HG03060 (cell line): ENCODE data around the gene NPC2.

Source experiments
- ATAC-seq: cut with Tn5 transposase; IDR thresholded peaks from one replicate; pipeline ENCODE4 v1.9.1; 2021; ENCODE audit warnings: low read depth, moderate number of reproducible peaks; ENCODE audit not compliant: unreplicated experiment

The NPC2 gene

GRCh38 chr14:74519316-74520074, 26.4 kb upstream of the NPC2 start:
- no peak for ATAC-seq

GRCh38 chr14:74518221-74518620, 25.1 kb upstream of the NPC2 start:
- no peak for ATAC-seq

GRCh38 chr14:74517731-74518130, 24.6 kb upstream of the NPC2 start:
- no peak for ATAC-seq

- ATAC-seq, result no peak
Measured at GRCh38 chr14:74516451-74517160, 23.5 kb upstream of the NPC2 start.

DNA sequence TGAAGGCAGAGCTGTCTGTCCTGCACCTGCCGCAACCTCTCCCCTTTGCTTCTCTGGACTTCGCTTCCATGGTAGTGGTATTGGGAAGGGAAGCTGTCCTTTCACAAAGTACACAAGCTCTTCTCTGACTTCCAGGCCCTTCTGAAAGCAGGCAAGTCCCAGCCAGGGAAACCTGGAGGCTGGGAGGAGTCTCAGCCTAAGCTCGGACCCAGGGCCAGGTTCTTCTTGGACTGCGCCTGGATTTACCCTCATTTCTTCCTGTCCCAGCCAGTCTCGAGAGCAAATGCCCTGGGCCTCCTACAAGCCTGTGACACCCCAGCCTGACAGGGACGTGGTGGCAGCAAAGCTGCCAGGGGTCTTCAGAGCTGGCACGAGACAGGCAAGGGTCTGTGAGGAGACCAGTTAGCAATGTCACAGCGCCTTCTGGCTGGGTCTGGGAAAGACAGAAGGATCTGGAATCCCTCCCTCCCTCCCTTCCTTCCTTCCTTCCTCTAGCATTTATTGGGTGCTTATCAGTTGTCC, 22.8 kb upstream of the NPC2 start:
- no peak for ATAC-seq

DNA sequence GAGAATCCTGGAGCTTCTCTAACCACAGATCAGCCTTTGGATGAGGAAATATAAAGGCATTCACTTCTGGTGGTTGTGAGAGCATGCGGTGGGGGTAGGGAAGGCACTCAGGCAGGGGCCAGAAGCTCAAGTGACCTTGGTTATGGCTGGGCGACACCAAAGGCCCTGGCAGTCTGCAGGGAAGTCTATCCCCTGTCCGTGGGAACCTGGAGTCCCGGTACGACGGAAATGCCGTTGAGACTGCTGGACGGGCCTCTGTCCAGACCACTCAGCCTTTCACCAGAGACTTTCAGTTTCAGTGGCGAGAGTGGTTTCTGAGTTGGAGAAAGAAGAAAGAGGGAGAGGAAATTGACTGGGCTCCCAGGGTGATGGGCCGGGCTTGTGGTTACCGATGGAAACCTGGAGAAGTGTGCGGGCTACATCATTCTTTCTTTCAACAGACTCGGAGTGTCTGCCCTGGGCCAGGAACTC, 21.4 kb upstream of the NPC2 start:
- ATAC-seq, result no peak

- no peak for ATAC-seq
Measured at GRCh38 chr14:74511966-74512830, 19.1 kb upstream of the NPC2 start.

DNA sequence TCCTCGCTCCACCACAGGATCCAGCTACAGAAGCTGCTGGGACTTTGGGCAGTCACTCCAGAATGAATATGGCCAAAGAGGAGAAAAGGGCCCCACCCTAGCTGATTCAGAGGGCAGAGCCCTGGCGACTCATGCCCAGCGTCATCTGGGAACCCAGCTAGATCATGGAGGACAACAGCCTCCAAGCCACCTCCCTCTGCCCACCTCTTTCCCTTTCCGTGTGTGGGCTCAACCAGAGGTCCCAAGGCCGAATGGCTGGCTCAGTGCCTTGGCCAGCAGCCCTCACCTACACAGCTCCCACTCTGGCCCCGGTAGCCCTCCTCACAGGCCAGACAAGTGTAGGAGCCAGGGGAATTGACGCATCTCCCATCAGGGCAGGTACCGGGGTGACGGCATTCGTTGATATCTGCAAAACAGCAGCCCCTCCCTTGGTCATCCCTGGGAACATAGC, 17.9 kb upstream of the NPC2 start:
- no peak for ATAC-seq

- no peak for ATAC-seq
Measured at GRCh38 chr14:74510223-74510931, 17.3 kb upstream of the NPC2 start.

DNA sequence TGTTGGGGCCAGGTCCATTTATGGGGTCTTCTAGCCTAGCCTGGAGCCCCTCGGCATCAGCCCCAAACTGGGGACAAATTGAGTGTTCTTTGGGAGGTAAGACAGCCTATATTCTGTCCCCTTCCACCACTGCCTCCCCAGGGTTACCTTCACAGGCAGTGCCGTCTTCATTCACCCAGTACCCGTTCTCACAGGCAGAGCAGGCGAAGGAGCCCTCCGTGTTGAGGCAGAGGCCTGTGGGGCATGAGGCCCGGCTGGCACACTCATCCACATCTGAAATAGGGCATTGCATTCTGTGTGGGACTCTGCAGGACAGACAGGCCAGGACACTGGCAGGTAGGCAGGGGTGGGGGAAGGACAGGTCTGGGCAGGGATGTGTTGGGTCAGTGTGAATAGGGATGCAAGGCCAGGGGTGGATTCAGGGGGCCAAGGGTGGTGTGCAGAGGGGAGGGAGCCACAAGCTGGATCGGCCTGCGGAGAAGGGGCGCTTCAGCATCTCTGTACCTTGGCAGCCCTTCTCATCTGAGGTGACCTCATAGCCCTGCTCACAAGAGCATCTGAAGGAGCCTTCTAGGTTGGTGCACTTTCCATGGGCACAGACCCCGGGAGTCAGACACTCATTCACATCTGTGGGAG, 16.6 kb upstream of the NPC2 start:
- no peak for ATAC-seq

DNA sequence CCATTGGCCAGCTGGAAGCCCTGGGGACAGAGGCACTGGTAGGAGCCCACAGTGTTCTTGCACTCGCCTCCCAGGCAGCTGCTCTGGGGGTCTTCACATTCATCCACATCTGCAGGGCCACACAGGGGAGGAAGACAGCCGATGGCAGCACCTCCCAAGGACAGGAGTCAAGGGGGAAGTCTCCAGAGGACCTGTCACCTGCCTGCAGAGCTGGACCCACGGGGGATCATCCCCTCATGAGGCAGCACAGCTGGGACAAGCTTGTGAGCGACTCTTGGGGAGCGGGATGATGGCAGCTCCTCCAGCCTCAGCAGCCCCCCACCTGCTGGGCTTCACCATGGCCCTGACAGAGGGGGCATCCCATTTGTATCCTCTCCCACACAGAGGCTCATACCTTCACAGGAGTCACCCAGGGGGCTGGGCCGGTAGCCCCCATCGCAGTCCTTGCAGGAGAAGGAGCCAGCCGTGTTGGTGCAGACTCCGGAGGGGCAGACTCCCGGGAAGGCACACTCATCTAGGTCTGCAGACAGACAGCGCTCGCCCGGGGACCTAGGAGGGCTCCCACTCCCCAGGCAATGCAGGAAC, 15.8 kb upstream of the NPC2 start:
- no peak for ATAC-seq

DNA sequence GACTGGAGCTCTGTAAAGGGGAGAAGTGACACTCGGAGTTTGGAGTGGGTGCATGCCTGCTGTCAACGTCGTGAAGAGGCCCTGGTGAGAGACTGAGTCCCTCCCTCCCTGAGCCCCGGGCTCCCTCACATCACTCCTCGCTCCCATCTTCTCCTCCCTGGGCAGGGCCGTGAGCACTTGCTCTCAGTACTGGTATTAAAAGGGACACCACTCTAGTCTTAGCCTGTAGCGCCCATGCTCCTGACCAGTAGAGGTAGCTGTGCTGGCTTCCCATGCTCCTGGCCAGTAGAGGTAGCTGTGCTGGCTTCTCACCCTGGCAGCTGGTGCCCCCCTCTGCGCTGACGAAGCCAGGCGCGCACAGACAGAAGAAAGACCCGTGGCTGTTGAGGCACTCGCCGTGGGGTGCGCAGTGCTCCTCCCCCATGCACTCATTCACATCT, 15.2 kb upstream of the NPC2 start:
- ATAC-seq, result no peak

- no peak for ATAC-seq
Measured at GRCh38 chr14:74507840-74508239, 14.7 kb upstream of the NPC2 start.

- no peak for ATAC-seq
Measured at GRCh38 chr14:74507085-74507484, 14.0 kb upstream of the NPC2 start.

- ATAC-seq, result no peak
Measured at GRCh38 chr14:74506411-74506851, 13.3 kb upstream of the NPC2 start.

- no peak for ATAC-seq
Measured at GRCh38 chr14:74505831-74506230, 12.7 kb upstream of the NPC2 start.

DNA sequence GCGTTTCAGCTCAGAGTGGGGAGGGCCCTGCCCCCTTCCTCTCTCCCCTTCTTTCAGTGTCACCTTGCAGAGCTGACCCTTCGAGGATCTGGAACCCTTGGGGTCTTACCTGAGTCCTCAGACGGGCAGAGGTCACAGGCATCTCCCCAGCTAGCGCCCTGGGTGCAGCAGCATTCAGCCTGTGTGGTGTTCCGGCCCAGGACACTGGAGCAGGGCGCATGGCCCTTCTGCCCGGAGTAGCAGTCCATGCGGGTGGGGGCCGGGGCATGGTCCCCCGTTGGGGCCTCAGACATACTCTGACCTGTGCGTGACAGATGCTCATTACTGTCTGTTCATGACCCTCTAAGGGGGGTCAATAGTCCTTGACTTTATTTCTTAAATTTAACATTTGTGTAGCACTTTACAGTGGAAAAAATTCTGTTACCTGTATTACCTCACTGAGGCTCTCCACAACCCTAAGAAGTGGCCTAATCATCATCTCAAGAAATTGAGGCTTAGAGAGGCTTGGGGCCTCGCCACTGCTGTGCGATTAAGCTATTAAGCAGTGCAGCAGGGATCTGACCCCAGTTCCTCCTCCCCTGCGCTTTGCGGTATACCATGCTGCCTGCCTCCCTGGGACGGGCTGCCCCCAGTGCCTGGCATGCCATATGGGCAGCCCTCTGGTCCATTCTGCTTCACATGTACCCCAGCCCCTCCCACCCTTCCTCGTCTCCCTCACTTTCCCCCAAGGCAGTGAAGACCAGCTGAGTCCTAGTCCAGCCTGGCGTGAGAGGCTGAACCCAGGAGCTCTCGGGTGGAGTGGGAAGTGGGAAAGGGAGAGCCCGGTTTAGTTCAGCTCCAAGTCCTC, 12.0 kb upstream of the NPC2 start:
- ATAC-seq, result no peak

GRCh38 chr14:74504412-74504811, 11.3 kb upstream of the NPC2 start:
- no peak for ATAC-seq
